Spleen (tissue), 11 donors: ENCODE measurements around the gene SOSTDC1. TPM values are rescaled to one million over a fixed set of nuclear protein-coding genes. Genes with fewer than 3 reads are reported as not detected.

Source experiments
- DNase-seq: peaks from one replicate; pipeline ENCODE4 v3.0.0-alpha.2; 2020
- H3K27ac ChIP-seq, 8 donors: fragments of 200-600 bp; sonication (generic) in 7 of 8; 1 replicate in 4 of 8; 2 replicates in 4 of 8; pipeline versions ENCODE4 v1.5.0 to v1.8.0; 2016 to 2021; ENCODE audit warnings: inconsistent platforms in 4 of 8, mild to moderate bottlenecking in 4 of 8, moderate library complexity in 1 of 8
- H3K27me3 ChIP-seq, 7 donors: fragments of 200-600 bp; sonication (generic) in 6 of 7; replicated peaks in 1 of 7; 1 replicate in 4 of 7; 2 replicates in 3 of 7; pipeline versions ENCODE4 v1.5.0 to v1.8.0; 2016 to 2021; ENCODE audit warnings: inconsistent platforms in 3 of 7, mild to moderate bottlenecking in 1 of 7
- H3K36me3 ChIP-seq, 6 donors: fragments of 200-600 bp; sonication (generic) in 5 of 6; 1 replicate in 4 of 6; 2 replicates in 2 of 6; pipeline versions ENCODE4 v1.5.0 to v1.8.0; 2016 to 2021; ENCODE audit warnings: inconsistent platforms in 2 of 6
- H3K4me1 ChIP-seq, 6 donors: fragments of 200-600 bp; sonication (generic) in 5 of 6; 1 replicate in 3 of 6; 2 replicates in 3 of 6; pipeline versions ENCODE4 v1.5.0 to v1.8.0; 2016 to 2021; ENCODE audit warnings: inconsistent platforms in 3 of 6
- H3K4me3 ChIP-seq, 8 donors: fragments of 200-600 bp; sonication (generic) in 7 of 8; 1 replicate in 4 of 8; 2 replicates in 4 of 8; pipeline versions ENCODE4 v1.5.0 to v1.8.0; 2016 to 2021; ENCODE audit warnings: inconsistent platforms in 4 of 8, mild to moderate bottlenecking in 4 of 8, moderate library complexity in 2 of 8
- H3K9me3 ChIP-seq, 8 donors: fragments of 200-600 bp; sonication (generic) in 7 of 8; 1 replicate in 4 of 8; 2 replicates in 4 of 8; pipeline versions ENCODE4 v1.5.0 to v1.8.0; 2016 to 2021; ENCODE audit warnings: inconsistent platforms in 4 of 8
- POLR2A ChIP-seq, 3 donors: fragments of 450-650 bp; IDR thresholded peaks; one replicate each; pipeline ENCODE4 v1.5.1; 2017; ENCODE audit warnings: antibody characterized with exemption in 3 of 3, mild to moderate bottlenecking in 1 of 3
- POLR2AphosphoS5 ChIP-seq, 3 donors: sonication (generic); formaldehyde crosslinking; IDR thresholded peaks; one replicate each; pipeline ENCODE4 v1.5.1; 2017; ENCODE audit warnings: antibody characterized with exemption in 3 of 3
- WGBS, 5 donors: extraction: QIAGEN DNeasy Blood & Tissue Kit in 3 of 5; methylation state at CpG; one replicate each; pipeline versions ENCODE4 v1.1.5 to v1.1.7; 2013 to 2018; 5-methylcytosine and 5-hydroxymethylcytosine counted together
- intact Hi-C: fragments of 100-400 bp; cut with DNase I; formaldehyde crosslinking; loops from one replicate; pipeline ENCODE4 v1.15.0; 2023; ENCODE audit warnings: low total_unique reads
- polyA plus RNA-seq, 3 donors: library from polyadenylated mRNA; stranded (reverse); fragments of 200-250 nt; gene quantifications; one replicate each; pipeline ENCODE4 v1.2.1, GENCODE V29; 2013
- total RNA-seq, 7 donors: library from RNA; depleted of rRNA in 3 of 7; stranded (reverse); fragments of >200 nt in 3 of 7; fragmentation: NEBNext Ultra II Directional in 4 of 7; extraction: Animal tissue kit (Norgen Biotek cat#: 25700) in 4 of 7; gene quantifications; one replicate each; pipeline versions ENCODE4 v1.1.0 to v1.2.1, GENCODE V29; 2016 to 2021
- TF ChIP-seq, protein P1 (sequence below), 11 experiments: fragments of 200-600 bp in 7 of 11; fragments of 450-650 bp in 4 of 11; sonication (generic) in 4 of 11; IDR thresholded peaks in 8 of 11; conservative IDR thresholded peaks in 3 of 11; 1 replicate in 7 of 11; 2 replicates in 4 of 11; pipeline versions ENCODE4 v1.4.0 to v1.8.0; 2016 to 2021; ENCODE audit warnings: antibody characterized with exemption in 11 of 11, inconsistent platforms in 4 of 11, mild to moderate bottlenecking in 1 of 11
- donor health status: healthy with polysubstance abuse.
- donor health status: DM: no; HTN: no; CAD: no; lungs with moderate emphysema.
- donor health status: DM: no; HTN: no; CAD: no.
- donor health status: Bipolar disorder and iron deficiency.
- donor health status: healthy.
- donor health status: DM: no; HTN: no; CAD: no.
- donor health status: DM: yes; HTN: yes; CAD: no.

Gene SOSTDC1
- total and polyA plus RNA-seq, 10 donors: not detected

DNA sequence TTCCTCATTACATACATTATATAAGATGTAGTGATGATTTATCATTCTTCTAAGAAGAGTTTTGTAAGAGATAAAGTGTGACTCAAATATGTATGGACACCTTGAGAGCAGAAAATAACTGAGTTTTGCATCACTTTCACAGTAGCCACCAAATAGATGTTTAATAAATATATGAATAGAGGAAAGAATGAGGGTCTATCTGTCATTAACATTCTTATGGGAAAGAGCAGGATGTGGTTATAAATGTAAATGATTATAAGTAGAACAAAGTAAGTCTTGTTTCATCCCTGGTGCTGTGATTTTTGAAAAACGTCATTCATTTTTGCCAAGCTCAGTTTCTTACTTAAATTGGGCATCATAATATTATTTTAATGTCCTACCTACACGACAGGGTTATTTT, 29.2 kb downstream of the SOSTDC1 start:
- intact Hi-C loops: no loop called here
- Histone ChIP-seq H3K4me3 (no peak overlapping the region), H3K9me3 (no peaks in the 10 kb centered on the region), H3K36me3 (no peaks in the 10 kb centered on the region), H3K27ac (no peak overlapping the region), H3K4me1 (no peaks in the 10 kb centered on the region), H3K27me3 (no peaks in the 10 kb centered on the region)
- DNase-seq: no peak
- 75 to 84% (median 79%) methylated on average over 2 of the region's 2 CpGs for WGBS, 5 donors
- TF ChIP-seq, protein P1, sequence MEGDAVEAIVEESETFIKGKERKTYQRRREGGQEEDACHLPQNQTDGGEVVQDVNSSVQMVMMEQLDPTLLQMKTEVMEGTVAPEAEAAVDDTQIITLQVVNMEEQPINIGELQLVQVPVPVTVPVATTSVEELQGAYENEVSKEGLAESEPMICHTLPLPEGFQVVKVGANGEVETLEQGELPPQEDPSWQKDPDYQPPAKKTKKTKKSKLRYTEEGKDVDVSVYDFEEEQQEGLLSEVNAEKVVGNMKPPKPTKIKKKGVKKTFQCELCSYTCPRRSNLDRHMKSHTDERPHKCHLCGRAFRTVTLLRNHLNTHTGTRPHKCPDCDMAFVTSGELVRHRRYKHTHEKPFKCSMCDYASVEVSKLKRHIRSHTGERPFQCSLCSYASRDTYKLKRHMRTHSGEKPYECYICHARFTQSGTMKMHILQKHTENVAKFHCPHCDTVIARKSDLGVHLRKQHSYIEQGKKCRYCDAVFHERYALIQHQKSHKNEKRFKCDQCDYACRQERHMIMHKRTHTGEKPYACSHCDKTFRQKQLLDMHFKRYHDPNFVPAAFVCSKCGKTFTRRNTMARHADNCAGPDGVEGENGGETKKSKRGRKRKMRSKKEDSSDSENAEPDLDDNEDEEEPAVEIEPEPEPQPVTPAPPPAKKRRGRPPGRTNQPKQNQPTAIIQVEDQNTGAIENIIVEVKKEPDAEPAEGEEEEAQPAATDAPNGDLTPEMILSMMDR (IDR thresholded peaks at IDR 0.05 in 8 of 11, conservative IDR thresholded peaks at IDR 0.05 in 3 of 11): no peak
- no peak for TF ChIP-seq POLR2A (IDR thresholded peaks at IDR 0.05)
- TF ChIP-seq POLR2AphosphoS5 (IDR thresholded peaks at IDR 0.05): no peak

DNA sequence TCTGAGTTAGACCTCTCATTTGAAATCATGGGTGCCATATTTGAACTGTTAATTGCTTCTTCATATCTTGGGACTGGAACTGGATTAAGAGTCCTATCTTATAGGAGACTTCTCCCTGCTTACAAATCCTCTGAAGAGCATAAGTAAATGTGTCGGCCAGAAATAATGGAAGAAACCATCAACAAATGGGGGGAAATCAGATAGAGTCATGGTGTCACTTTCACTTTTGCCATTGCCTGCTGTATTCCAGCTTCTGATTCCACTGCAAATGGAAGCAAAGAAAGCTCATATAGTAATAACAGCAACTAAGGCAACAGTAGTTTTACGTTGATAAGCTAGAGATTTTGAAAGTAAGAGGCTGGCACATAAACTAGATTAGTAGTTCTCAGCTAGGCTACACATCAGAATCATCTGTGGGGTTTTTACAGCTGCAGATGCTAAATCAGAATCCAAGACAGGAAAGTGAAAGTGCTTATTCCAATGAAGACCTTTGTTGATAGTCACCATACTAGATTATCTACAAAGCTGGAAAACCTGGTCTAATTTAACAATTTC, 31.9 kb downstream of the SOSTDC1 start:
- Histone ChIP-seq H3K4me3 (no peak overlapping the region), H3K36me3 (no peaks in the 10 kb centered on the region), H3K4me1 (no peaks in the 10 kb centered on the region), H3K27me3 (no peaks in the 10 kb centered on the region), H3K9me3 (no peaks in the 10 kb centered on the region), H3K27ac (no peak overlapping the region)
- intact Hi-C loops: no loop called here
- no peak for DNase-seq
- no peak for TF ChIP-seq POLR2AphosphoS5 (IDR thresholded peaks at IDR 0.05)
- TF ChIP-seq, protein P1 (IDR thresholded peaks at IDR 0.05 in 8 of 11, conservative IDR thresholded peaks at IDR 0.05 in 3 of 11): no peak
- TF ChIP-seq POLR2A (IDR thresholded peaks at IDR 0.05): no peak
- WGBS, 5 donors: 62 to 87% (median 83%) methylated on average over 2 of the region's 2 CpGs

DNA sequence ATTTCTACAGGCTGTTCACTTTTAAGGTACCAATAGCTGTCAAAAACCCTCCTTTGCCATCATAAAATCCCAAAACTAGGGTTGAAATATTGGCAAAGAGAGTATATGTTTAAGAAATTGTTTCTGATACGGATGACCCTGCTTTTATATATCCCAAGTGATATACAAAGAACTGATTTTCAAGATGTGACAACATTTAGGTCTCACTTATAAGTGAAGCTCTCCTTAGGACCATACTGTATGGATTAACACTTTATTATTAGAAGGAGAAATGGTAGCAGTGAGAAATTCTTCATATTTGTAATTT, 33.2 kb downstream of the SOSTDC1 start:
- intact Hi-C loops: no loop called here
- H3K36me3 ChIP-seq: no peaks in the 10 kb centered on the region
- TF ChIP-seq POLR2AphosphoS5 (IDR thresholded peaks at IDR 0.05): no peak
- TF ChIP-seq, protein P1 (IDR thresholded peaks at IDR 0.05 in 8 of 11, conservative IDR thresholded peaks at IDR 0.05 in 3 of 11): no peak
- TF ChIP-seq POLR2A (IDR thresholded peaks at IDR 0.05): no peak

DNA sequence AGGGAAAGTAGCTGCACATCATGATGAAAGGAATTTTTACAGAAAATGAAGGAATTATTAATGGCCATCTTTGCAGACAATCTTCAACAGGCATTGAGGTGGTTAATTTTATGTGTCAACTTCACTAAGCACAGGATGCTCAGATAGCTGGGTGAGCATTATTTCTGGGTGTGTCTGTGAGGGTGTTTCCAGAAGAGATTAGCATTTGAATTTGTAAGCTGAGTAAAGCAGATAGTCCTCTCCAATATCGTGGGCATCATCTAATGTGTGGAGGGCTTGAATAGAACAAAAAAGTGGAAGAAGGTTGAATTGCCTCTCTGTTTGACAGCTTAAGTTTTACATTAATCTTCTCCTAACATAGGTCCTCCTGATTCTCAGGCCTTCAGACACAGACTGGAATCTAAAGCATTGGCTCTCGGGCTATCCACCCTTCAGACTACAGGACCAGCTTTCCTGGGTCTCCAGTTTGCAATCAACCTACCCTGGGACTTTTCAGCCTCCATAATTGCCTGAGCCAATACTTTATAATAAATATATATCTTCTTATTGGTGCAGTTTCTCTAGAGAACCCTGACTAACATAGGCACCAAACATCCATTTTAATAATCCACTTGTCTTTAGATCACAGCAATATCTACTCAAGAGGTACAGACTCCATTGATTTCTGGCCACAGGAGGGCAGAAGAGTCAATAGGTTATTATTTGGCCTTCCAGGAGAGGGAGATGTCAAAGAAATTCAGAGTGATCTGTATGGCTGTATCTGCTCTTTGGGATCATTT, 33.7 kb downstream of the SOSTDC1 start:
- no peak overlapping the region for H3K27ac ChIP-seq
- 84 to 95% (median 89%) methylated on average over 2 of the region's 2 CpGs for WGBS, 5 donors
- no peaks in the 10 kb centered on the region for H3K27me3 ChIP-seq
- no peaks in the 10 kb centered on the region for H3K36me3 ChIP-seq
- intact Hi-C loops: no loop called here
- H3K4me1 ChIP-seq: no peaks in the 10 kb centered on the region
- no peak overlapping the region for H3K4me3 ChIP-seq
- no peak for DNase-seq
- TF ChIP-seq, protein P1 (IDR thresholded peaks at IDR 0.05 in 8 of 11, conservative IDR thresholded peaks at IDR 0.05 in 3 of 11): peak in 5 of 11 experiments; percentile 12 to 43 (median 34)
- no peak for TF ChIP-seq POLR2AphosphoS5 (IDR thresholded peaks at IDR 0.05)
- H3K9me3 ChIP-seq: no peaks in the 10 kb centered on the region

More for the DNA sequence above, 33.2 kb downstream of the SOSTDC1 start:
- 91 to 96% (median 92%) methylated on average over 1 of the region's 1 CpG for WGBS, 5 donors
- Histone ChIP-seq H3K4me1 (no peaks in the 10 kb centered on the region), H3K27me3 (no peaks in the 10 kb centered on the region), H3K4me3 (no peak overlapping the region), H3K27ac (no peak overlapping the region), H3K9me3 (no peaks in the 10 kb centered on the region)
- DNase-seq: no peak
